ENCODE results near the gene TIGD6. TPM values are rescaled to one million over a fixed set of nuclear protein-coding genes. Genes with fewer than 3 reads are reported as not detected.

The TIGD6 gene
- polyA plus RNA-seq, 5 donors, result 3.8 to 5.2 (median 4.4) TPM

Other genes with a start within 250 kb of the TIGD6 start
- gene PDE6A, start 55.9 kb downstream of the TIGD6 start, polyA plus RNA-seq (ENCODE audit: insufficient read depth in 1 of 5, insufficient read length in 5 of 5, low replicate concordance in 1 of 5), result under 1 TPM; 0.14 to 0.30 (median 0.20) TPM
- gene SLC26A2, start 39.9 kb downstream of the TIGD6 start, polyA plus RNA-seq (ENCODE audit: insufficient read depth in 1 of 5, insufficient read length in 5 of 5, low replicate concordance in 1 of 5), result 10 to 100 TPM; 13.4 to 26.0 (median 20.6) TPM
- 10 to 100 TPM; 32.9 to 47.0 (median 40.3) TPM for gene HMGXB3, start 85 bp upstream of the TIGD6 start, polyA plus RNA-seq (ENCODE audit: insufficient read depth in 1 of 5, insufficient read length in 5 of 5, low replicate concordance in 1 of 5)
- 10 to 100 TPM; 21.7 to 24.9 (median 23.5) TPM for gene CSF1R, start 85.9 kb upstream of the TIGD6 start, polyA plus RNA-seq (ENCODE audit: insufficient read depth in 1 of 5, insufficient read length in 5 of 5, low replicate concordance in 1 of 5)
- 100 to 1,000 TPM; 174 to 216 (median 185) TPM for gene PDGFRB, start 155.2 kb upstream of the TIGD6 start, polyA plus RNA-seq (ENCODE audit: insufficient read depth in 1 of 5, insufficient read length in 5 of 5, low replicate concordance in 1 of 5)
- gene CDX1, start 166.1 kb upstream of the TIGD6 start, polyA plus RNA-seq (ENCODE audit: insufficient read depth in 1 of 5, insufficient read length in 5 of 5, low replicate concordance in 1 of 5), result under 1 TPM; 0.13 to 0.66 (median 0.39) TPM
- under 1 TPM in 2 of 5 donors, not detected in 3; 0.04 to 0.05 TPM for gene SLC6A7, start 189.4 kb upstream of the TIGD6 start, polyA plus RNA-seq (ENCODE audit: insufficient read depth in 1 of 5, insufficient read length in 5 of 5, low replicate concordance in 1 of 5)

All from right lung (tissue), 5 donors.